NCI-H69 (cell line): ENCODE measurements around the gene RNF220.
A peak's percentile ranks its signal among the peaks of the same experiment; 100 is the strongest.
"Not testable (repeated sequence)": the region's sequence is repeated elsewhere in the genome, so short reads cannot be mapped to it uniquely, and the experiment has no call there.

ENCODE experiments used
- DNase-seq: peaks from one replicate; lab custom pipeline; 2025; lab: John Stamatoyannopoulos, UW

Gene RNF220

DNA sequence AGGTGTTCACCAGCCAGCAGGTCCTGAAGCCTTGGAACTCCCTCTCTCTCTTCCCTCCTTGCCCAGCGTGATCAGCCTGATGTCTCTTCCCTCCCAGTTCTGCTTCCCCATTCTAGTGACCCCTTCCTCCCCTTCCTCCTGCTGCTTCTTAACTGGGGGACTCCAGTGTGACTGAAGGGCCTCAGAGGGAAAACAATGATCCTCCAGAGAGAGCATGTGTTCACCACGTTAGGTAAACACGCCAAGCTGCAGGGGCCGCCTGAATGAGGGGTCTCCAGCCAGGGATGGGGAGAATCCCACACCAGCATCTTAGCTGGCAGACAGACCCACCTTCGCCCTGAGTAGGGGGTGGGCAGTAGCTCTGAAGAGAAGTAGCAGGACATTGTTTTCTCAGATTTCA, 144.5 kb downstream of the RNF220 start:
- DNase-seq = peak; percentile 76

- DNase-seq = no peak
These were observed 148.2 kb downstream of the RNF220 start for GRCh38 chr1:44553127-44553758.

GRCh38 chr1:44553771-44554170, 148.7 kb downstream of the RNF220 start:
- DNase-seq = no peak

GRCh38 chr1:44554706-44555105, 149.7 kb downstream of the RNF220 start:
- DNase-seq = no peak

DNA sequence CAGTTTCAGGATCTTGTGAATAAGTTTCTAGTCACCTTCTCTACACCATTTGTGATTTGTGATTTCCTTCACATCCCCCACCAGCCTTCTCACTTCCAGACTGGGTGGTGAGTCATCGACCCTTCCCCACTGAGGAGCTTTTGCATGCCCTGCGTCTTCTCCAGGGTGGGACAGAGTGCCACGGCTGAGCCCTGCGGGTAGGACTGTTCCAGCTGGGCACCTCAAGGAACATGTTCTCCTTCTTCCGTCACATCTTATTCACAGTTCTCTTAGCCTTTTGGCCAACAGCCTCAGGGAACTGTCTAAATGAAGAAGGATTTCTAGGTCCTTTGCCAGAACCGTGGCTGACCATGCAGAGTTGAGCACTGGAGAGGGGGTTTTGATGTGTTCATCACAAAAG, 152.7 kb downstream of the RNF220 start:
- no peak for DNase-seq

DNA sequence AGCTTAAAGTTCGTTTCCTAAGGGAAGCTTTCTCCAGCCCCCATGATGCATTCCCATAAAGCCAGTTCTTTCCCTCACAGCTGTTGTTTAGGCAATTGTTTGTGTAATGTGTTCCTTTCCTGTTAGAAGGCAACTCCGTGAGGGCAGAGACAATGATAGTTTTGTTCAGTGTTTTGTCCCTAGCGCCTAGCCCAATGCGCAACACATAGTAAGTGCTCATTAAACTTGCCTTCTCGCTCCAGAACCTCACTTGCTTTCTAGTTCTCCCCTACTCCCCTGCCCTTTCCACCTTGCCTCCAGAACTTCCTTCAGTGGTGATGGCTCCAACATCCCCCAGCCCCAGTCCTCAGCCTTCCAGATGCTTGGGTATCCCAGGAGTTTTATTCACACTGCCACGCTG, 153.8 kb downstream of the RNF220 start:
- no peak for DNase-seq

DNA sequence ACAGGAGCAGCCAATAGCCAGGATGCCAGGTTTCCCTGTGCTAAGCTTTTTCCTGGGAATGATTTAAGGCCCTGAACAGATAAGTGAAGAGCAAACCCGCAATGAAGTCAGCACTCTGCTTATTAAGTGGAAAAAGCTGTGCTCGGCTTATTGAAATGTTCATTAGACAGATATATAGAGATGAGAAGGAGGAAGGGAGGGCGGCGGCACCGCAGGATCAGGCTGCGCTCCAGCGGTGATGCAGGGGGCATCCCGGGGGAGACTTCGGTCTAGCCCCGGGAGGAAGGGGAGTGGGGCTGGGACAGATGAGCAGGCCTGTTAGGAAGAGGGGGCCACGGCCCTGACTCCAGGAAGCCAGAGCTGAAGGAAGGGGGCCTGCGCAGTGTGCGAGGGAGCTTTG, 154.3 kb downstream of the RNF220 start:
- DNase-seq = no peak

- no peak for DNase-seq
These were observed 154.9 kb downstream of the RNF220 start for GRCh38 chr1:44559913-44560312.

GRCh38 chr1:44560696-44561095, 155.6 kb downstream of the RNF220 start:
- DNase-seq = not testable (repeated sequence)

DNA sequence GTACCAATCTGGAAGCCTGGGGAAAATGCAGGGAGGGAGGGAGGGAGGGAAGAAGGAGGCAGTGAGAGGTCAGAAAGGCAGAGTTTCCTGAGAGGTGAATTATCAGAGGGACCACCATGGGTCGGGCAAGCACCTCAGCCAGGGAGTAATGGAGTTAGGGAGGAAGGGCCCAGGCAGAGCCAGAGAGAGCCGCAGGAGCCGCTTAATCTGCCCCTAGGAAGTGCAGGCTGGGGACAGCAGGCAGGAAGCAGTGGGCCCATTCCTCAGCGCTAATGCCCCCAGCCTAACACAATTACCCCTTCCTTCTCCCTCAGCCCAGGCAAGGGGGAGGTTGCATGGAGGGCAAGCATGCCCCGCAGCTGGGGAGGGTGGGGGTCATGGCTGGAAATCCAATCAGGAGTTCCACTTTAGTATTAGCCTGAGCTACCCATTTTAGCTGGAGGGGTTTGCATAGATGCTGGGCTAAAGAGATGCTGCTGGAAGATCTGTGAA, 160.2 kb downstream of the RNF220 start:
- DNase-seq = peak; percentile 49

- no peak for DNase-seq
These were observed 160.8 kb downstream of the RNF220 start for GRCh38 chr1:44565833-44566232.

DNA sequence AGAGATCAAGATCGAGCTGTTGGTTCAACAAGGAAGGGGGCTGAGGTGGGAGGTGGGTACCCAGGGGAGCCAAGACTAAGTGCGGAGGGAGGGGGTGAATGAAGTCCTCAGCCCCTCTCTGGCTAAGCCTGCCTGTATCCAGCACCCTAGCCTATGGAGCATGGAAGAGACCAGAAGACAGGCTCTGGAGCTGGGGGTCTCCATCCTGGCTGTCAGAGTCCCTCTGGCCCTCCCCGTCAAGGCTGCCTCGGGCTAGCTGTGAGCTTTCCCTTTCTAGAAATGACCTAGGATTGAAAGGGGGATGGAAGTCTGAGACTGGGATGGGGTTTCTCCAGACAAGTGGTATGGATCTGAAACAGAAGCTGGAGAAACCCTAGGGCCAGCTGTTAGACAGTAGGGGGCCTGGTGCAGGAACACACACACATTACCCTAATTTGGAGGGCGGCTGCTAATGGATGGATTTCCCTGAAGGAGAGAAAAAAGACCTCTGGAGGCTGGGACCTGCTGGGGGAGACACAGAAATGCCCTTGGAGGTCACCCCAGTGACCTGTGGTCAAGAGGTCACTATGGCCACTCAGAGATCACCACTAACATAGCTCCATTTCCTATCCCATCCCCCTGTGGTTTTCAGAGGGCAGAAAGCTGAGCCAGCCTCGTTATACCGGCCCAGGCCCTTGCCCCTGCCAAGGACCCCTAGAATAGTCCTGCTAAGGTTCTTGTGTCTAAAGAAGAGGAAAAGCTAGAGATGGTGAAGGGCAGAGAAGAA, 161.4 kb downstream of the RNF220 start:
- peak; percentile 82 for DNase-seq

DNA sequence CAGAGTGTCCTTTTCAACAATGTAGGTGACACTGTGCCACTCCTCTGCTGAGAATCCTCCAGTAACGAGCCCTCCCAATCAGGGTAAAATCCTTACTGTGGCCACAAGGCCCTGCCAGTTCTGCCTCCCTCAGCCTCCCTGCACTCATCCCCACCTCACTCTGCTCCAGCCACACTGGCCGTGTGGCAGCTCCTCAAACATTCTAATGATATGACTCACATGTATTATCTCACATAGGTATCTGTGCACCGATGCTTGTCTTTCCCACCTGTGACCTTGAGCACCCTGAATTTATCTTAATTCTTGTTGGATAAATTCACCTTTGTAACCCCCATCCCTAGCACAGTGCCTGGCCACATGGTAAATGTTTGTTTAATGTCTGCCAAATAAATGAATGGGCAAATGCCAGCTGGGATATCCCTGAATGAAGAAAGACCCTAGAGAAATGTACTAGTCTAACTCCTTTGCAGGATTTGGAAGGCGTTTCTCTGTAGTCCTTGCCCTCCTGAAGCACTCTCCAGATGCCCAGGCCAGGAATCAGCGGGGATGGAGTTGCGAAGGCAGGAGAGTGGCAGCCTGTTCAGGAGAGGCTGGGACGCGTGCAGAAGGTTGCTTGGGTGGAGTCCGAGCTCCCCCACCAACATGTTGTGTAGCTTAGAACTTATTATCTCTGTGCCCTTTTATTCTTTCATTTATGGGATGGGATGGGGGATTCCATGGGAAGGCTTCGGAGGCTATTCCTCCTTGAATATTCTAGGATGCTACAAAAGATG, 163.3 kb downstream of the RNF220 start:
- DNase-seq = peak; percentile 66

DNA sequence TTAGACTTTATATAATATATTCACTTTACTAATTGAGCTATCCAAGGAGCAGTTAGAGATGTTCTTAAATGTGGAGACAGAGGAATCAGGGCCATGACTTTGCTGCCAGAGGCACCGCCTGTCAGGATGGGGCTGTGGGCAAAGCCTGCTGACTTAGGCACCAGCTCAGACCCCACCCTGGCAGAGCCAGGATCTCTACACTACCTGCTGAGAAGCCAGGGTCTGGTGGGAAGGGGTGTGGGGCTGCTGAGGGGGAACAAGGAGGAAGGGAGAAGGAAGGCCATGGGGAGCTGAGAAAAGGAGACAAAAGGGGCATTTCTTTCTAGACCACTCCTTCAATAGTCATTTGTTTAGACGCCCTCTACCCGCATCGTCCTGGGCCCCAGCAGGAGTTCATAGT, 164.4 kb downstream of the RNF220 start:
- no peak for DNase-seq

- peak; percentile 58 for DNase-seq
These were observed 166.9 kb downstream of the RNF220 start for GRCh38 chr1:44571712-44572571.

DNA sequence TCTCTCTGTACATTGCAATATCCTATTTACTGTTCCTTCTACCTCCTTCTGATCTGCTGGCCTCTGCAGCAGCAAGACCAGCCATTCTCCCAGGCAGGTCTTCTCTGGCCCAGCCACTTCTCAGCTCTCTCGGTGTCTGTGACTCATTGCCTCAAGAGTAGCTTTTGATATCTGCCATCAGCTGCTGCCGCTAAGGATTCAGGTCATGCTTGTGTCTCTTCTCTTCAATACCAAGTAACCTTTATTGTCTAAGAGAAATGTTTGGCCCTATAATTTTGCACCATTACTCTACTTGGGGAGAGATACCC, 167.5 kb downstream of the RNF220 start:
- no peak for DNase-seq

- DNase-seq = peak; percentile 12
These were observed 170.3 kb downstream of the RNF220 start for GRCh38 chr1:44575396-44575795.

GRCh38 chr1:44576456-44577150, 171.5 kb downstream of the RNF220 start:
- peak; percentile 92 for DNase-seq

GRCh38 chr1:44581205-44581604, 176.2 kb downstream of the RNF220 start:
- no peak for DNase-seq

DNA sequence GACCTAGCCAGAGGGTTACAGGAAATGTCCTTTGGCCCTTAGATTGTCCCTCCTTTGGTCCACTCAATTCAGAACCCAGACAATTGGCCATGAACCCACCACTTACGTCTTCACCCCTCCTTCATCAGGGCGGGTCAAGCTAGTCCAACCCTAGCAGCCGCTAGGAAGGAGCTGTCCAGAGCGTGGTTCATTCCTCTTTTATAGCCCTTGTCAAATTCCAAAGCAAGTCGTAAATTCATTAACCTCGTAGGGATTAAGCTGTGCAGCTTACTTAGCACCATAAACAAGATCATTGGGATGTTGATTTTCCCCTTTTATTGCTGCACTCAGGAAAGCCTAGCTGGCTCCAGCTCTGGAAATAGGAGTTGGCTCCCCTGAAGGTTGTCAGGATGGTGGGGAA, 179.1 kb downstream of the RNF220 start:
- DNase-seq = no peak

GRCh38 chr1:44585315-44585920, 180.4 kb downstream of the RNF220 start:
- DNase-seq = peak; percentile 50
